Stimulated activated CD8-positive, alpha-beta memory T cell treated with anti-CD3 and anti-CD28 coated beads, Interleukin-12 subunit alpha, Interleukin-12 subunit beta, amount 100 ng/mL, for 1 hour (primary cell): ENCODE data around the gene MGRN1.

Source experiments
- DNase-seq: peaks from one replicate; pipeline ENCODE4 v3.0.0-alpha.2; 2020; ENCODE audit warnings: low read depth

Gene MGRN1

DNA sequence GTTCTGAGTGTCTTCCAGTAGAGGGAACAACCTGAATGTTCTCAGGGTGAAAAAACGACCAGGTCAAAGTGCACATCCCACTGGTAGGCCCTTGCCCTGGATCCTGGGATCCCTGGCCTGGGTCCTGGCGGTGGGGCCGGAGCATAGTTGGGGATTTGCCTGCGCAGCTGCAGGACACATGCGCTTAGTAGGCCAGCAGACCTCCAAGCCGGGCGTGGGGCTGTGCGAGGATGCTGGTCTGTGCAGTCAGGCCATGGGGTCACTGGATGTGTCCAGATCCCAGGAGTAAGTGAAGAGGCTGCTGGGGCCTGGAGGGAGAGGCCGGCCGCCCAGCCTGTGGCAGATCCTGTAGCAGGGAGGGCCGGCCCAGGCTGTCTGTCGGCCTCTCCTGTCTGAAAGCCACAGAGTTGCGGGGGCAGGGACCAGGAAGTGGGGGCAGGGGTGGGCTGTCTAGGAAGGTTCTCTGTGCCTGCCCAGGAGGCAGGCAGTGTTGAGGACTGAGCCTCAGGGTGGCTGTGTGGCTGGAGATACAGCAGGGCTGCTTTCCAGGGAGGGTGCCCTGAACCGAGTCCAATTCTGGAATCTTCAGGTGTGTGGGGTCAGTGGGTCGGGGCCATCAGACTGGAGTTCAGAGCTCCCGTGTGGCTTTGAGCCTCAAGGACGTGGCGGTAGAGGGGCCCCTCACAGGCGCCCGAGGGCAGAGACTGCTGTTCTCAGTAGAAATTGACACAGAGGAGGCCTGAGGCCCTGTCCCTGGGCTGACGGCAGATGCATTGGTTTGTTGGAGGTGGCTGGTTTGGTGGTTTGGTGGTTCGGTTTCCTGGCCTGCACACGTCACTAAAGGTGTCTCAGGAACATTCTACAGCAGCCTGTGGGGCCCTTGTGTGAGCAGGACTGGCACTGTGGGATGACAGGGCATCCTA is 51.5 kb downstream of the MGRN1 start:
- DNase-seq, result peak; percentile 39

DNA sequence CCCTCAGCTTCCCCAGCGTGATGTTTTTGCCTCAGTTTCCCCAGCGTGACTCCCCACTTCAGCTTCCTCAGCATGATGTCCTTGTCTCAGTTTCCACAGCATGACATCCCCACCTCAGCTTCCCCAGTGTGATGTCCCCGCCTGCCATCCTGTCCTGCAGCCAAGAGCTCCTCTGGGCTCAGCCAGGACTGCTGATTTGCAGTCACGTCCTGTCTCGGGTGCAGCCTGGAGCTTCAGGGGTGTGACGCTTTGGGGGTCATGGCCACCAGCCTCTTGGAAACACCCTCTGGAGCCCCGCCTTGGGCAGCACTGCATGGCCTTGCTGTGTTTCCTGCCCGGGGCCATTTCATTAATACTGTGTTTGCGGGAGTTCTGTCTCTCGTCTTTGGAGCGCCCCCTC is 52.2 kb downstream of the MGRN1 start:
- DNase-seq, result no peak

DNA sequence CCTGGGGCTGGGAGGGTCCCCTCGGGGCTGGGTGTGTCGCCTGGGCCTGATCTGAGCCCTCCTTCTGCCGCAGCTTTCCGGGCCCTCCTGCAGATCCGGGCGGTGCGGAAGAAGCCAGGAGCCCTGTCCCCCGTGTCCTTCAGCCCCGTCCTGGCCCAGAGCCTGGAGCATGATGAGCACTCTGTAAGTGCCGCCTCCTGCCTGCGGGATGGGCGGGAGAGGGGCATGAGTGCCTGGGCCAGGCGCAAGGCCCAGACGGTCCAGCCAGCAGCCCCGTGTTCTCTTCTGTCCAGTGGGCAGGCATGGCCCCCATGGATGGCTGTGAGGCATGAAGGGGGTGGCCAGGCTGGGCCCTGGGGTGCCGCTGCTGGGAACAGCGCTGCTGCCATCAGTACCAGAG is 52.8 kb downstream of the MGRN1 start:
- no peak for DNase-seq

DNA sequence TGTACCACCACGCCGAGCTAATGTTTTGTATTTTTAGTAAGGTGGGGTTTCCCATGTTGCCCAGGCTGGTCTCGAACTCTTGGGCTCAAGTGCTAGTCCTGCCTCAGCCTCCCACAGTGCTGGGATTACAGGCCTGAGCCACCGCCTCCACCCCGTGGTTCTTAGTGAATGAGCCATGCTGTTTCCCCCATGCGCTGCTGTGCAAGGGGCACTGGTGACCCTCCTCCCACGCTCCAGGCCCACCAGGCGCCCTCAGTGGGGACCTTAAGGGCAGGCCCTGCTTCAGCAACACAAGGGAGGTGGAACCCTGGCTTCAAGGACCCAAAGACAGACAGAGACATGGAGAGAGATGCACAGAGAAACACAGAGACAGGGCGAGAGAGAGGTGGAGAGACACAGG is 53.4 kb downstream of the MGRN1 start:
- DNase-seq, result no peak

DNA sequence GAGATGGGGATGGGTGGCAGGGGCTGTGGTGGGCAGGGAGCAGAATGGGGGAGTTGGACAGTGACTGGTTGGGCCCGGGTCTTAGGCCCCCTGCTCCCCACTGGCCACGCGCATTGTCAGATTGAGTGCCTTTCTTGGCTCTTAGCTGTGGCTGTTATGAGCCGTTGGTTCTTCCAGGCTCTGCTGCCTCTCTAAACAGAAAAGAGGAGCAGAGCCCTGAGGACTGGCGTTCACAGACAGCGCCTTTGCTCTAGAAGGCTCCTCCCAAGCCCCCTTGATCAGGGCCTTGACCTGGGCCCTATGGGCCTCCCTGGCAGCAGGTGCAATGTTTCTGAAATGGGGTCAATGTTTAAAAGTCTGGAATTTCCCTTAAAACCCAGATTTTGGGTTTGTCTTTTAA is 54.0 kb downstream of the MGRN1 start:
- no peak for DNase-seq

DNA sequence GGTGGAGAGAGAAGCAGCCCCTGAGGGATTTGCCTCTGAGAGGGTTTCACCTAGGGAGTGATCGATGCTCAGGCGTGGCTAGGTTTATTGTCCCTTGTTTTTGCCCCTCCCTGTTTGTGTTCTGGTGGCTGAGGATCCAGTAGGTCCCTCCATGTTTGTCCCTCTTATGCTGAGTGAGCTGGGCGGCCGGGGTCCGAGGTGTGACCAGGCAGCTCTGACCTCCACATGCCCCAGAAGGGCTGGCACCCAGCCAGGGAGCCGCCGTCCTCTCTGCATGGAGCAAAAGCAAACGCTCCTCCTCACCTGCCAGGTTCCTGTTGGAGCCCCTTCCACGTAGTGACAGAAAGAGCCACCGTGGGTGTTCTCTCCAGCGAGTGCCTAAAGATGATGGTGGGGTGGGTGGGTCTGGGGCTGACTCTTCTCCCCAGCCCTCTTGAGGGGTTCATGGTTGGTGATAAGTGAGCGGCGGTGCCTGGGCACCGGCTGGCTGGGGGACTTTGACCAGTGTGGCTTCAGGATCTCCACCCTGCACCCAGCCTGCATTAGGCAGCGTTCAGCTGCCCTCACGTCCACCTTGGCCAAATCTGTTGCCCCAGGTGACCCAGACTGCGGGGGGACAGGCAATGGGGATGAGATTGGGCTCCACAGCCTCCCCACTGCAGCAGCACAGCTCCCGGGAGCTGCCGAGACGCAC is 54.7 kb downstream of the MGRN1 start:
- DNase-seq, result no peak

DNA sequence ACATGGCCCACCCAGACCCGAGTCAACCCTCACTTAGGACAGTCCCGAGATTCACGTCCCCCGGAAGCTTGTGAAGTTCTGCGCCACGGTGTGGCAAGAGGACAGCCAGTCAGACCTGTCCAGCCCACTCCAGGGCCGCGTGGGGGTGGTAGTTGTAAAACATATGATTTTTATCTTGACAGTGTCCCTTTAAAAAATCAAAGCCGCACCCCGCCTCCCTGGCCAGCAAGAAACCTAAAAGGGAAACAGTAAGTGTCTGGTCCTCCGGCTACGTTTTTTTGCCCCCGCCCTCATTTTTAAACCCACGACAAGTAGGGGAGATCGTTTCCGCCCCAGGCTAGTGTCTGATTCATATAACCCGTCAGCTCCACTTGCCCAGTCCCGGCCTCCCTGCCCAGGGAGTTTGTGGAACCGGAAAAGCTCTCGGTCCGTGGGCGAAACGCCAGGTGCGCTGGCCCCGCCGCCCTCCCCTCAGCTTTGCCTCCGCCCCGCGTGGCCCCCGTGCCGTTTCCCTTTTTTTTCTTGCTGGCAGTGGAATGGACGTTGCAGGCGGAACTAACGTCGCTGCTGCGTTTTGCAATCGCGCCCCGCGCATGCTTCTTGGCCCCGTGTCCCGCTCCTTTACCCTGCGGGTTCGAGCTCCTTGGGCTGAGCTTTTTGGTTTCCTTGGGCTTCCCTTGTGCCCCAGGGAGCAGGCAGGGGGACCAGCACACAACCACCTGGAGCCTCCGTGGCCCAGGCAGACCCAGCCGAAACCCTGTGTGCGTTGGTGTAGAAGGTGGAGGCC is 55.4 kb downstream of the MGRN1 start:
- DNase-seq, result no peak

DNA sequence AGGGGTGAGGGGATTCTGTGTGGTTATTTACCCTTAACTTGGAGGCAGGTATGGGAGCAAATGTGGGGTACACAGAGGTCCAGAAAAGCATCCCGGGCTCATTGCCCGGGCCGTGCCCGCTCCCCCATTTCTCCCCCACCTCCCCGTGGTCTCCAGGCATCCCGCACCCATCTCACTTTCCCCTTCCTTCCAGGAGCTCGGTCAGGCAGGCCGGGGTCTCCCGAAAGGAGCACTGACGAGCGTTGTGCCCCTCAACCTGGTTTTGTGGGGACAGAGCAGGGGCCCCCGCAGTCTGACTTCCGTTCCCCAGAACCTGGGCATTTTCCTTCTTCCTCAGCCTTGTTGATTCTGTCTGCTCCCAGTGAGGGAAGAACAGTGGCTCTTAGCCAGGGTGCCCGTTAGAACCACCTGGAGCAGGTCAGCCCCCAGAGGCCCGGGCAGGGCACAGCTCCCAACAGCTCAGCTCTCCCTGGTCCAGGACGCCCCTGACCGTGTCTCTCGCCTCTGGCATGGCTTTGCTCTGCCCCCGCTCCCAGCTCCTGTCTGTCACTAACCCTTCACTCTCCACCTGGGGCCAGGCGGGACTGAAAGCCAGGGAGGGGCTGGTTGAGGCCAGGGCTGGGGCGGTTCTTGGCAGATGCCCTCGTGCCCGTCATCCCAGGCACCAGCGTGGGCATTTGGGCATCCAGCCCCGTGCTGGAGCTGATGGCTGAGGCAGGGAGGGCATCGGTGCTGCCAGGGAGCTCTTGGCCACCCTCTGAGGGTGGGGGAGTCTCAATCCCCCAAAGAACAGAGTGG is 56.2 kb downstream of the MGRN1 start:
- DNase-seq, result no peak

DNA sequence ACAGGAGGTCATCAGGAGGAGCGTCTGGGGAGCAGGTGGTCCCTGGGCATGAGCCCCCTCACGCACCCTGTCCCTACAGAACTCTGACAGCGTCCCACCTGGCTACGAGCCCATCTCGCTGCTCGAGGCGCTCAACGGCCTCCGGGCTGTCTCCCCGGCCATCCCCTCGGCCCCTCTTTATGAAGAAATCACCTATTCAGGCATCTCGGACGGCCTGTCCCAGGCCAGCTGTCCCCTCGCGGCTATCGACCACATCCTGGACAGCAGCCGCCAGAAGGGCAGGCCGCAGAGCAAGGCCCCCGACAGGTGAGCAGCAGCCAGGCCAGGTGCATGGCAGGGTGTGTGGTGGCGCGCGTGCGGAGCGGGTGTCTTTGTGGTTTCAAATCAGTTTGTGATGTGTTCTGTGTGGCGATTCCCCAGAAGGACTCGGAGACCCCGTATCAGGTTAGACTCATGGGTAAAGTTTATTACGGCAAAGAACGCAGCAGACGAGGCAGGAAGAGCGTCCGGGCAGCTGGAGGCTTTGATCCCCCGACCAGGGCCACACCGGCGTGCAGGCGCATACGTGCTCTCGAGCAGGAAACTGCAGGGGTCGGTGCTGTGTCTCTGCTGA is 57.0 kb downstream of the MGRN1 start:
- no peak for DNase-seq

DNA sequence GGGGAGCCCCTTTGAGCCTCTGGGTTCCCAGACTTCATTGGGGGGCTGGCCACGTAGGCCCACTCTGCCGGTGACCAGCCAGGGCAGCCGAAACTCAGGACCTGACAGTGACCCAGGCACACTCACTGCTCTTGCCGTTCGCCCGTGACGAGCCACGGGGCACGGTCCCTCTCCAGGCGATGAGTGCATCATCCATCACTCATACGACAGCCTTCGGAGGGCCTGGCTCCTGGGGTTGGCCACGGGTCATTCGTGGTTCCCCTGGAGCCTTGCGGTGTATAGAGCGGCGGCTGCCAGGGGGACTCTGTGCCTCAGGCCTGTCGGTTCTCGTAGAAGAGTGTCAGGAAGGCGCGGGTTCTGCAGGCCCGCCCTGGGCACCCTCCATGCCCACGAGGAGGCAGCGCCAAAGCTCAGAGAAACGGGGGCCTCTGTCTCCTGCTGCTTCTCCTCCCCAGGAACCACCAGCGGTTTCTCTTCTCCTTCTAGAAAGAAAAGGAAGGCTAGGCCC is 57.5 kb downstream of the MGRN1 start:
- no peak for DNase-seq

DNA sequence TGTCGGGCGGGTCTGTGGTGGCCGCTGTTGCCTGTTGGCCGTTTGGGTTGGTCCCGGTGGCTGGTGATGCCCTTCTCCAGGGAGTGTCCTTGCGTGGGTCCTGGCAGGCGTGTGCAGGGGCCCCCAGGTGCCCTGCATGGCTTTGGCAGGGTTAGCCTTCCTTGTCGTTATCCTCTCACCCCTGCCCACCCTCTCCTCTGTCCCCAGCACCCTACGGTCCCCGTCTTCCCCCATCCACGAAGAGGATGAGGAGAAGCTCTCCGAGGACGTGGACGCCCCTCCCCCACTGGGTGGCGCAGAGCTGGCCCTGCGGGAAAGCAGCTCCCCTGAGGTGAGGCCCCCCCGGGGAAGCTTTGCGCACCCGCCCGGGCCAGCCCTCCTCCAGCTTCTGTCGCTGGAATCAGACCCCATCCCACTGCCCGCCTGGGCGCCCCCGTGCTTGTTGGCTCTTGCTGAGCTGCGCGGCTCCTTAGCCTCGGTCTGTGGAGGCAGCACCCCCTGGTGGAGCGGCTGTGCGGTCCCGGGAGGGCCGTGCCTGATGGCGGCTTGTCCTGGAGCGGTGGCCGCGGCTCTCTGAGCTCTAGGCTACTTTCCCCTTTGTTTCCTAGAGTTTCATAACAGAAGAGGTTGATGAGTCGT is 58.1 kb downstream of the MGRN1 start:
- no peak for DNase-seq

DNA sequence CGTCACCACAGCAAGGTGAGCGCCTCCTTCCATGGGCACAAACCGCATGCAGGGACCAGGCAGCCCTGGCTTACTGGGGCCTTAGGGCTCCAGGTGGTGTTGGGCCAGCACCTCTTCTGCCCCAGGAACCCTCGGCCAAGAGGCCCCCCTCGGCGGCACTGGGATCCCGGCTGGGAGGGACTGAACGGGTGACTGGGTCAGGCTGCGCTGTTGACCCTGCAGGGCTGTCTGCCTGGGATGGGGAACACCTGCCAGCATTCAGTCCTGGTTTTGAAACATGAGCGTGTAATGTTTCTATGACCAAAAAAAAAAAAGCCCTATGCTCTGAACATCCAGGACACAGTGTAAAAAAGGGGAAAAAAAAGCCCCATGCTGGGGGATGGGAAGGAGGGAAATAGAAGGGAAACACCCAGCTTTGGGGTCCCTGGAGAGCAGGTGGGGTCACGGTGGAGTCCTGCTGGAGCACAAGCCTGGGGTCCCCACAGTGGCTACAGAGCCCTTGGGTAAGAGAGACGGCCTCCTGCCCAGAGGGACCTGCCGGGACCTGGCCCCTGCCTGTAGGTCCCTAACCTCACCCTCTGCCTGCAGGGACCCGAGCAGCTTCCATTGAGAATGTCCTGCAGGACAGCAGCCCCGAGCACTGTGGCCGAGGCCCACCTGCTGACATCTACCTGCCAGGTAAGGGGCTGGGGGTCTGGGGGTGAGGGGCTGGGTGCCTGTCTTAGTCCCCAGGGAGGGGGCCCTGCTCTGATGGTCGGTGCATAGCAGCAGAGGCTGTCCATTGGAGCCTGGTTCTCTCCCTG is 58.8 kb downstream of the MGRN1 start:
- no peak for DNase-seq

DNA sequence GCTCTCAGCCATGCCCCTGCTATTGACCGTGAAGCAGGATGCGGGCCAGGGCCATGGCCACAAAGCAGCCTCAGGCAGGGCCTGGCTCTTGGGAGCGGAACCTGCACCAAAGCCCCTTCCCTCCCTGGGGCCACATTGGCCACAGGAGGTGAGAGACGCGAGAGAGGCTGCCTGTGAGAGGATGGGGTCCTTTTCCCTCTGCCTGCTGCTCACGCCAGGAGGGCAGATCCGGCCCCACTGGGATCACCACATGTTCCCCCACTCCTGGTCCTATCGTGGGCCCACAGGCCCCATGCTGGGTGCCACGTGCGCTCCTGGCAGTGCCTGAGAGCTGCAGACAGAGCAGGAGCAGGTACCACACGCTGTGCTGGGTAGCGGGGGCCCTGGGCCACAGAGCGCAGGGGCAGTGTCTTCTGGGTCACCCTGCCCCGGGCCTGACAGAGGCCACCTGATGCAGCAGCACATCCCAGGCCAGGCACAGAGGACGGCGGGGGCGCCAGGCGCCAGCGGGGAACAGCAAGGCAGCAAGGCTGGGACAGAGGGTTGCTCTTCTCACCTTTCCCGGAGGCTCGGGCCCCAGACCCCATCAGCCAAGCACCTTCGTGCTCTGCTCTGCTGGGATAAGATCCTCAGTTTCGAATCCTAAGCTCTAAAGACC is 59.6 kb downstream of the MGRN1 start:
- no peak for DNase-seq

DNA sequence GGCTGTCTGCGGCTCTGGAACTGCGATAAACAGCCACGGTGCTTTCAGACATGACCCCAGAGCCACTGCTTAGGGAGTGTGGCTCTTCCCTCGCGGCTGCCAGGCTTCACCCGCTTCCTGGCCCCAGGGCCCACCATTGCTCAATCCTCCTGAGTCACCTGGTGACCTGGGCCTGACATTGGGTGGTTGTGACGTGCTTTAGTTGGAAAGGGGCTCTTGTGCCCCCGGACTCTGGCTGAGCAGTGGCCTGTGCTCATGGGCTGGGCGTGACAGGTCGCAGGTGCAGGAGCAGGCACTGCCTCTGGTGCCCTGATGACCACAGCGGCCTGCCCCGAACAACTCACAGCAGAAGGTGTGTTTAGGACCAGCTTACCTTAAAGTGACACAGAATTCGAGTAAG is 60.1 kb downstream of the MGRN1 start:
- no peak for DNase-seq

DNA sequence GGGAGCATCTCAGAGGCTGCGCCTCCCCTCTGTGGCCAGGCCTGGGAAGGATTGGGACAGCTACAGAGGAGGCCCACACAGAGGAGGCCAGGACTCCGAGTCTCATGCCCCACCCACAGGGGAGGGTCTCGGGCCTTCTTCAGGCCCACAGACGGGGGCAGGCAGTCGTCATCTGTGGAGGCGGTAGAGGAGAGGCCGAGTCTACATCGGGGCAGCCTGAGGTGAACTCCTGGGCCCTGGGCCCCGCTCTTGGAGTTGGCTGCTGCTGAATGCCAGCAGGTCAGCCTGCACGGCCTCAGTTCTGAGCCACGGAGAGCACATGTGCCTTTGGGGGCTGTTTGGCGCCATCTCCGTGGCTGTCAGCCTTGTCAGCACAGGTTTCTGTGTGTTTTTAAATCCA is 60.7 kb downstream of the MGRN1 start:
- no peak for DNase-seq

DNA sequence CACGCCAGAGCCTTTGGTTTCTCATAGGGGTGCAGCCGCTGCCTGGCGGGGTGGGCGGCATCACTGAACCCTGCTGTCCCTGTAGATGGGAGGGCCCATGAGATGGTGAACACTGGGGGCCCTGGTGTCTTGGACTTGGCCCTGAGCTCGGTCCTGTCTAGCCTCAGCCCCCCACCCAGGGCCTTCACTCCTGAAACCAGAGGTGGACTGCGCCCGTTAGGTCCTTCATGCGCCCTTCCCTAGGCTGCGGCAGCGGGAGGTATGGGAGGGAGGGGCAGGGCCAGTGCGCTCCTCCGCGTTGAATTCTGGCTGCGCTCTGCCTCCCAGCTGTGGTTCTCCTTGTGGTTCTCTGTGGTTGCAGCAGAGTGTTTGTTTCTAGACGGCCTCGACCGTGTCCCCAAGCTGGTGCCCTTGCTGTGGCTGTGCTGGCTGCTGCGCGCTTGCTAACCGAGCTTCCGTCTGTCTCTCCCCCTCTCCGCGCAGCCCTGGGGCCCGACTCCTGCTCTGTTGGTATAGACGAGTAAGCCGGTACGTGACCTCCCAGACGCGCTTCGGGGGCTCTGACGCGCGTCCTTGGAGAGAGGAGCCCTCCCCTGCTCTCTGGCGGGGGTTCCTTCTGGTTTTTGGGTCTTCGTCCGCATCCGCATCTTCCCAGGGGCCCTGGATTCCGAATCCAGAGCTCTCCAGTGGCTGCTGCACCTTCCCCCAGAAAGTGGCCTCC is 61.3 kb downstream of the MGRN1 start:
- no peak for DNase-seq

DNA sequence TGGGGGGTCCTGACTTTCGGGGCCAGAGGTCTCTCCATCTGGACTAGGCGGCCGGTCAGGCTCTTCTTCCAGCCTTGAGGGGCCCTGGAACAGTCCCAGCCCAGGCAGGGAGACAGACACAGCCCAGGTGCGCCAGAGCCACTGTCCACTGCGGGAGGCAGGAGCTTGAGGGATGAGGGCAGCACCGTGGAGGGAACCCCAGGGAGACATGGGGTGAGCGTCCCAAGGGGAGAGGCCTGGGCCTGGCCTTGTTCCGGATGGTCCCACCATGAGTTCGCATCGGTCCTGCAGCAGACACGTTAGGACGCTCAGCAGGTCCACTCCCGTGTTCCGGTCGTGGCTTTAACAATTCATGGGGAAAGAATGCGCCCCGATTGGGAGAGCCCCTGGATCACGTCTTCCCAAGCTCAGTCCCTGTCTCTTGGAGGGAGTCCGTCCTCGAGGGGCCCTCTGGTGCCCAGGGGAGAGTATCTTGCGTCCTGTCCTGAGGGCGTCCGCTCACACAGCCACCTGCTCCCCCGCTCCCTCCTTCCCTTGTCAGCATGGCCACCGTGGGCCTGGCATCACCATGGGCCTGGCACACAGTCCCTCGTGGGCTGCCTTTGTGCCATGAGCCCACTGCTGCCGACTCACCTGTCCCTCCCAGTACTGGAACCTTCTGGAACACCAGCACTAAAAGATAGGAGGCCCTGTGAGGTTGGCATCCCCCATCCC is 62.0 kb downstream of the MGRN1 start:
- DNase-seq, result no peak

DNA sequence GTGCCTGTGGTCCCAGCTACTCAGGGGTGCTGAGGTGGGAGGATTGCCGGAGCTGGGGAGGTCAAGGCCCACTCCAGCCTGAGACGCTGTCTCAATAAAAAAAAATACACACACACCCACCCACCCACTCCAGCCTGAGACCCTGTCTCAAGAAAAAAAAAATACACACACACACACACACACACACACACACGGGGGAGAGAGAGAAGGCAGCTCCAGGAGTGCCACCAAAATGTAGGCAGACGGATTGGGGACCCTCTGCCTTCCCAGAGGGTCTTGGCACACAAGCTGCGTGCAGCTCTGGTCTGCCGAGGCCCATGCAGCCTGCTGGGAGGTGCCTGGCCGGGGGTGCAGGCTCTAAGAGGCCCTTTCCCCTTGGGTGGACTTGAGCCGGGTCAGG is 62.8 kb downstream of the MGRN1 start:
- DNase-seq, result no peak
